ENCODE measurements around the gene TCF15.

GRCh38 chr20:609371-609964 is 641 bp downstream of the TCF15 start:
- TF ChIP-seq EZH2 (IDR thresholded peaks at IDR 0.05; ENCODE audit: borderline replicate concordance) (peak; percentile 92), CTCF (IDR thresholded peaks at IDR 0.05; ENCODE audit: poor library complexity) (no peak)

All from hepatocyte (in vitro differentiated cells).